Activated T-helper 17 cell treated with anti-CD3 and anti-CD28 coated beads, Interleukin-2, amount 50 U/mL, for 72 hours (primary cell): Measurements from ENCODE around the gene COL18A1. TPM values are rescaled to one million over a fixed set of nuclear protein-coding genes. Genes with fewer than 3 reads are reported as not detected.
"Not testable (repeated sequence)": the region's sequence is repeated elsewhere in the genome, so short reads cannot be mapped to it uniquely, and the experiment has no call there.

Experiments used
- ATAC-seq: fragments of 150-1000 bp; cut with Tn5 transposase; replicated peaks from 2 replicates; pipeline ENCODE4 v1.10.0; 2021; ENCODE audit warnings: mild to moderate bottlenecking, moderate library complexity
- H3K27ac Mint-ChIP-seq: one replicate; pipeline ENCODE4 v1.8.0; 2022; ENCODE audit warnings: mixed read lengths
- H3K27me3 Mint-ChIP-seq: one replicate; pipeline ENCODE4 v1.8.0; 2022; ENCODE audit warnings: mixed read lengths
- H3K36me3 Mint-ChIP-seq: one replicate; pipeline ENCODE4 v1.8.0; 2022; ENCODE audit warnings: low read depth, mild to moderate bottlenecking, mixed read lengths
- H3K4me1 Mint-ChIP-seq: one replicate; pipeline ENCODE4 v1.8.0; 2022; ENCODE audit warnings: mixed read lengths
- H3K4me3 Mint-ChIP-seq: one replicate; pipeline ENCODE4 v1.8.0; 2022; ENCODE audit warnings: mild to moderate bottlenecking, mixed read lengths
- H3K9me3 Mint-ChIP-seq: one replicate; pipeline ENCODE4 v1.8.0; 2022; ENCODE audit warnings: mixed read lengths
- total RNA-seq, 2 donors: library from RNA; stranded (reverse); gene quantifications; one replicate each; pipeline ENCODE4 v1.2.3, GENCODE V29; 2022

The COL18A1 gene
- 1 to 10 TPM; 3.2 to 3.9 TPM for total RNA-seq

GRCh38 chr21:45404730-45405270 is at the start of gene COL18A1:
Gene COL18A1 (plus strand): TSS chr21:45405165. CDS start chr21:45405231, 66 bp downstream.
- peak; percentile 72 for ATAC-seq
- H3K27me3 Mint-ChIP-seq: peaks cover 43% of the 10 kb centered on the region
- peaks cover 4% of the 10 kb centered on the region for H3K4me1 Mint-ChIP-seq
- H3K27ac Mint-ChIP-seq: no peak within 1 kb of the TSS
- H3K9me3 Mint-ChIP-seq: peaks cover 5% of the 10 kb centered on the region
- H3K4me3 Mint-ChIP-seq: peak within 1 kb of the TSS; percentile 76
- H3K36me3 Mint-ChIP-seq: peaks cover 13% of the 10 kb centered on the region

GRCh38 chr21:45355573-45355972 is 49.4 kb upstream of the COL18A1 start:
- Mint-ChIP-seq H3K4me3 (no peak overlapping the region), H3K27me3 (peaks cover 12% of the 10 kb centered on the region), H3K36me3 (no peaks in the 10 kb centered on the region), H3K9me3 (no peaks in the 10 kb centered on the region), H3K27ac (no peak overlapping the region), H3K4me1 (no peaks in the 10 kb centered on the region)
- ATAC-seq: no peak

- Mint-ChIP-seq H3K4me3 (no peak overlapping the region), H3K27ac (no peak overlapping the region), H3K27me3 (peaks cover 14% of the 10 kb centered on the region), H3K9me3 (no peaks in the 10 kb centered on the region), H3K4me1 (no peaks in the 10 kb centered on the region), H3K36me3 (no peaks in the 10 kb centered on the region)
- ATAC-seq: no peak
Observed at GRCh38 chr21:45356251-45356650, 48.7 kb upstream of the COL18A1 start.

GRCh38 chr21:45356653-45357435 is 48.1 kb upstream of the COL18A1 start:
- H3K27me3 Mint-ChIP-seq: peaks cover 14% of the 10 kb centered on the region
- no peaks in the 10 kb centered on the region for H3K4me1 Mint-ChIP-seq
- H3K9me3 Mint-ChIP-seq: no peaks in the 10 kb centered on the region
- no peak overlapping the region for H3K27ac Mint-ChIP-seq
- no peak overlapping the region for H3K4me3 Mint-ChIP-seq
- ATAC-seq: no peak
- no peaks in the 10 kb centered on the region for H3K36me3 Mint-ChIP-seq

- no peak for ATAC-seq
- Mint-ChIP-seq H3K36me3 (no peaks in the 10 kb centered on the region), H3K27me3 (peaks cover 14% of the 10 kb centered on the region), H3K27ac (no peak overlapping the region), H3K4me3 (no peak overlapping the region), H3K4me1 (no peaks in the 10 kb centered on the region), H3K9me3 (no peaks in the 10 kb centered on the region)
Observed at GRCh38 chr21:45357436-45358260, 47.3 kb upstream of the COL18A1 start.

GRCh38 chr21:45358261-45358670 is 46.7 kb upstream of the COL18A1 start:
- no peaks in the 10 kb centered on the region for H3K9me3 Mint-ChIP-seq
- no peak overlapping the region for H3K27ac Mint-ChIP-seq
- ATAC-seq: no peak
- no peaks in the 10 kb centered on the region for H3K4me1 Mint-ChIP-seq
- H3K4me3 Mint-ChIP-seq: no peak overlapping the region
- H3K27me3 Mint-ChIP-seq: peaks cover 14% of the 10 kb centered on the region
- no peaks in the 10 kb centered on the region for H3K36me3 Mint-ChIP-seq

- H3K4me3 Mint-ChIP-seq: no peak overlapping the region
- peaks cover 1% of the 10 kb centered on the region for H3K4me1 Mint-ChIP-seq
- H3K27ac Mint-ChIP-seq: no peak overlapping the region
- H3K36me3 Mint-ChIP-seq: no peaks in the 10 kb centered on the region
- no peak for ATAC-seq
- peaks cover 15% of the 10 kb centered on the region for H3K27me3 Mint-ChIP-seq
- H3K9me3 Mint-ChIP-seq: no peaks in the 10 kb centered on the region
Observed at GRCh38 chr21:45358711-45359310, 46.2 kb upstream of the COL18A1 start.

- peaks cover 7% of the 10 kb centered on the region for H3K4me1 Mint-ChIP-seq
- no peaks in the 10 kb centered on the region for H3K36me3 Mint-ChIP-seq
- H3K4me3 Mint-ChIP-seq: no peak overlapping the region
- H3K27me3 Mint-ChIP-seq: peaks cover 19% of the 10 kb centered on the region
- no peak for ATAC-seq
- no peak overlapping the region for H3K27ac Mint-ChIP-seq
- H3K9me3 Mint-ChIP-seq: no peaks in the 10 kb centered on the region
Observed at GRCh38 chr21:45359451-45360217, 45.3 kb upstream of the COL18A1 start.

GRCh38 chr21:45361033-45361997 is 43.6 kb upstream of the COL18A1 start:
- Mint-ChIP-seq H3K4me1 (peaks cover 7% of the 10 kb centered on the region), H3K4me3 (no peak overlapping the region), H3K9me3 (no peaks in the 10 kb centered on the region), H3K27ac (no peak overlapping the region), H3K36me3 (no peaks in the 10 kb centered on the region), H3K27me3 (peaks cover 14% of the 10 kb centered on the region)
- ATAC-seq: no peak

- Mint-ChIP-seq H3K36me3 (no peaks in the 10 kb centered on the region), H3K9me3 (no peaks in the 10 kb centered on the region), H3K27ac (no peak overlapping the region), H3K4me3 (no peak overlapping the region), H3K4me1 (peaks cover 7% of the 10 kb centered on the region), H3K27me3 (peaks cover 14% of the 10 kb centered on the region)
- no peak for ATAC-seq
Observed at GRCh38 chr21:45362077-45362747, 42.8 kb upstream of the COL18A1 start.

GRCh38 chr21:45362748-45363145 is 42.2 kb upstream of the COL18A1 start:
- no peak overlapping the region for H3K27ac Mint-ChIP-seq
- ATAC-seq: no peak
- H3K4me3 Mint-ChIP-seq: no peak overlapping the region
- peaks cover 7% of the 10 kb centered on the region for H3K4me1 Mint-ChIP-seq
- peaks cover 17% of the 10 kb centered on the region for H3K27me3 Mint-ChIP-seq
- no peaks in the 10 kb centered on the region for H3K9me3 Mint-ChIP-seq
- no peaks in the 10 kb centered on the region for H3K36me3 Mint-ChIP-seq

- H3K27me3 Mint-ChIP-seq: peaks cover 18% of the 10 kb centered on the region
- H3K27ac Mint-ChIP-seq, ATAC-seq, H3K4me3 Mint-ChIP-seq, H3K36me3 Mint-ChIP-seq, H3K9me3 Mint-ChIP-seq, H3K4me1 Mint-ChIP-seq: not testable (repeated sequence)
Observed at GRCh38 chr21:45363272-45363671, 41.7 kb upstream of the COL18A1 start.
